ENCODE results near the gene LMNB1. TPM values are rescaled to one million over a fixed set of nuclear protein-coding genes. Genes with fewer than 3 reads are reported as not detected.
"Not testable (repeated sequence)": the region's sequence is repeated elsewhere in the genome, so short reads cannot be mapped to it uniquely, and the experiment has no call there.

LMNB1 gene, protein sequence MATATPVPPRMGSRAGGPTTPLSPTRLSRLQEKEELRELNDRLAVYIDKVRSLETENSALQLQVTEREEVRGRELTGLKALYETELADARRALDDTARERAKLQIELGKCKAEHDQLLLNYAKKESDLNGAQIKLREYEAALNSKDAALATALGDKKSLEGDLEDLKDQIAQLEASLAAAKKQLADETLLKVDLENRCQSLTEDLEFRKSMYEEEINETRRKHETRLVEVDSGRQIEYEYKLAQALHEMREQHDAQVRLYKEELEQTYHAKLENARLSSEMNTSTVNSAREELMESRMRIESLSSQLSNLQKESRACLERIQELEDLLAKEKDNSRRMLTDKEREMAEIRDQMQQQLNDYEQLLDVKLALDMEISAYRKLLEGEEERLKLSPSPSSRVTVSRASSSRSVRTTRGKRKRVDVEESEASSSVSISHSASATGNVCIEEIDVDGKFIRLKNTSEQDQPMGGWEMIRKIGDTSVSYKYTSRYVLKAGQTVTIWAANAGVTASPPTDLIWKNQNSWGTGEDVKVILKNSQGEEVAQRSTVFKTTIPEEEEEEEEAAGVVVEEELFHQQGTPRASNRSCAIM
- 223 and 225 TPM in 2 replicates for total RNA-seq

DNA sequence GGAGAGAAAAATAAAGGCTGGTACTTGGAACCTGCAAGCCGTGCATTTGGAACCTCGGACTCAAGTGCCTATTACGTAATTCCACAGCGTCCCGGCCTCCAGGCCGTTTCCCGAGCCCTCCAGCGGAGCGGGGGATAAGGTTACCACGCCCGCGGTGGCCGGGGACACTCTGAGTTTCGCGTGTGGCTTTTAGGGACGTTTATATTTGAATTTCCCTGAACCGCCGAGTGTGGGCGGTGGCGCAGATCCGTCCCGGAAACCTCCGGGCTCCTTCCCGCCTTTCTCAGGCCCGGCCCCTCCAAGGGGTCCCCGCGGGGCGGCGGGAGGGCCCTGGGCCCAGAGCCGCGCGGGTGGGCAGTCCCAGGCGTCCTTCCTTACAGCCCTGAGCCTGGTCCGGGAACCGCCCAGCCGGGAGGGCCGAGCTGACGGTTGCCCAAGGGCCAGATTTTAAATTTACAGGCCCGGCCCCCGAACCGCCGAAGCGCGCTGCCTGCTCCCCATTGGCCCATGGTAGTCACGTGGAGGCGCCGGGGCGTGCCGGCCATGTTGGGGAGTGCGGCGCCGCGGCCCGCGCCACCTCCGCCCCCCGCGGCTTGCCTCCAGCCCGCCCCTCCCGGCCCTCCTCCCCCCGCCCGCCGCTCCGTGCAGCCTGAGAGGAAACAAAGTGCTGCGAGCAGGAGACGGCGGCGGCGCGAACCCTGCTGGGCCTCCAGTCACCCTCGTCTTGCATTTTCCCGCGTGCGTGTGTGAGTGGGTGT lies at the start of gene LMNB1:
Gene LMNB1 (plus strand): TSS at position 638 of the 758 bp plus-strand sequence. CDS start 373 bp downstream, outside the sequence.
- H3K9me3 Mint-ChIP-seq: no peaks in the 10 kb centered on the region
- peak; percentile 99 for DNase-seq
- peak within 1 kb of the TSS; percentile 97 for H3K4me3 Mint-ChIP-seq
- H3K4me1 Mint-ChIP-seq: peaks cover 30% of the 10 kb centered on the region
- H3K27ac Mint-ChIP-seq: peak within 1 kb of the TSS; percentile 98
- peaks cover 23% of the 10 kb centered on the region for H3K36me3 Mint-ChIP-seq (ENCODE audit: low read depth)
- intact Hi-C loops (cut with micrococcal nuclease): loop anchor here (1.0 to 10.0 kb wide), 7 partner anchors 14 to 741 kb away; partner anchors contain the start of genes MARCHF3 and PRRC1
- no peaks in the 10 kb centered on the region for H3K27me3 Mint-ChIP-seq

DNA sequence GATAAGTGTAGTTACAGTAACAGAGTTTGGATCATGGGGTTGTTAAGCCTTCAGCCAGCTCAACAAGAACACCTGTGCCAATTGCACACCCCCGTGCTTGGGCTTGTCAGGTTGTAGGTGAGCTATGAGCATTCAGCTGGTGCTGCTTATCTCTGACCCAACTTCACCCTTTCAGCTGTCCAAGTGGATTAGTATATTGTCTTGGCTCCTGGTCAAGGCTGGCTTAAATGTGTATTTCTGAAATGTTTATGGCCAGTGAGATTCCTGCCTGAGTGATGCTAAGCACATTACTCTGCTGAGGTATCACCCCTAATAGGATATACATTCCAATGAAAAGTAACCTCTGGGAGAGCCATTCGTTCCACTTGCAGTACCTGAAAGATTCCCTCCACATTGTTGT lies 44.2 kb upstream of the LMNB1 start:
- Mint-ChIP-seq H3K9me3 (no peaks in the 10 kb centered on the region), H3K27me3 (peaks cover 1% of the 10 kb centered on the region), H3K4me1 (peaks cover 10% of the 10 kb centered on the region), H3K27ac (no peak overlapping the region), H3K4me3 (no peak overlapping the region), H3K36me3 (ENCODE audit: low read depth) (no peaks in the 10 kb centered on the region)
- no peak for DNase-seq
- intact Hi-C loops (cut with micrococcal nuclease): no loop called here

DNA sequence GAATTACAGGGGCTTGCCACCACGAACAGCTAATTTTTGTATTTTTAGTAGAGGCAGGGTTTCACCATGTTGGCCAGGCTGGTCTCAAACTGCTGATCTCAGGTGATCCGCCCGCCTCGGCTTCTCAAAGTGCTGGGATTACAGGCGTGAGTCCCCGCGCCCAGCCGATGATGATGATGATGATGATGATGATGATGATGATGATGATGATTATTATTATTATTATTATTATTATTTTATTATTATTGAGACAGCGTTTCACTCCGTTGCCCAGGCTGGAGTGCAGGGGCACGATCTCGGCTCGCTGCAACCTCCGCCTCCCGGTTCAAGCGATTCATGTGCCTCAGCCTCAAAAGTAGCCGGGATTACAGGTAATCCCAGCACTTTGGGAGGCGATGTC lies 42.4 kb upstream of the LMNB1 start:
- H3K27me3 Mint-ChIP-seq; H3K9me3 Mint-ChIP-seq; H3K27ac Mint-ChIP-seq; H3K4me1 Mint-ChIP-seq; H3K36me3 Mint-ChIP-seq (ENCODE audit: low read depth); DNase-seq; H3K4me3 Mint-ChIP-seq; intact Hi-C loops (cut with micrococcal nuclease): not testable (repeated sequence)

DNA sequence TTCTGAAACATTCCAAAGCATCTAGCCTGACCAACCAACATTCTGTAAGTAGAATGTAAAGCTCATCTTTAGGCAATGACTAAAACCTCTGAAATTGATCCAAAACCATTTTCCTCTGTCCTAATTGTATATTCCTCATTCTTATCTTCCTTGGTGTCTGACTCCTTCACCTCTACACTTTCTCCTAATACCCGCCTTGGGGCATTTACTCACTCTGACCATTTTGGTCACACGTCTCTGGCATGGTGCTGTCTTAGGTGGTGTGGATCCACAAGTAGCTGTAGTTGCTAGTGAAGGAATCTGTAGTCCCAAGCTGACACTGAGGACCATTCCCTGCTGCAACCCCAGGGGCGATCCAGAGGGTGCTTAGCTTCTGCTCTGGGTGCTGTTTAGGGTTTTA lies 40.8 kb upstream of the LMNB1 start:
- H3K27me3 Mint-ChIP-seq: peaks cover 3% of the 10 kb centered on the region
- no peaks in the 10 kb centered on the region for H3K36me3 Mint-ChIP-seq (ENCODE audit: low read depth)
- H3K4me3 Mint-ChIP-seq: no peak overlapping the region
- no peaks in the 10 kb centered on the region for H3K9me3 Mint-ChIP-seq
- H3K4me1 Mint-ChIP-seq: peaks cover 3% of the 10 kb centered on the region
- intact Hi-C loops (cut with micrococcal nuclease): no loop called here
- no peak for DNase-seq
- H3K27ac Mint-ChIP-seq: no peak overlapping the region

DNA sequence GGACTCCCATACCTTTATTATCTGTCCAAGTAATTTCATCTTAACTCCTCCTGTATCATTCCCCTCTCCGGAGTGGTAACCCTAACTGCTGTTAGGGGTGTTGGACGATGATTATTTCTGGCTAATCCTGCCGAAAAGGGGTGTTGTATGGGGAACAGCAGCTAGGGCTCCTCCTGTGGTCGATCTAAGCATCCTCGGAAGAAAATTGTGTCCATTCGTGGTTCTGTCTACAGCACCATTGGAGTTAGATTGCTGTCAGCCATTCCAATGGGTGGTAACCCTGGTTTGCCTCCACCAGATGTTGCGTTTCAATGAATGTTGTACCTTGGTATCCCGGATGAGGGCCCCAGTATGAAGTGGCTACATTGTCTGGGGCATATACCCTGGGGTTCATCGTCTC lies 35.6 kb upstream of the LMNB1 start:
- H3K27me3 Mint-ChIP-seq: peaks cover 3% of the 10 kb centered on the region
- H3K4me1 Mint-ChIP-seq: peaks cover 16% of the 10 kb centered on the region
- no peaks in the 10 kb centered on the region for H3K9me3 Mint-ChIP-seq
- no peaks in the 10 kb centered on the region for H3K36me3 Mint-ChIP-seq (ENCODE audit: low read depth)
- intact Hi-C loops (cut with micrococcal nuclease): no loop called here
- DNase-seq: no peak
- no peak overlapping the region for H3K4me3 Mint-ChIP-seq
- no peak overlapping the region for H3K27ac Mint-ChIP-seq

DNA sequence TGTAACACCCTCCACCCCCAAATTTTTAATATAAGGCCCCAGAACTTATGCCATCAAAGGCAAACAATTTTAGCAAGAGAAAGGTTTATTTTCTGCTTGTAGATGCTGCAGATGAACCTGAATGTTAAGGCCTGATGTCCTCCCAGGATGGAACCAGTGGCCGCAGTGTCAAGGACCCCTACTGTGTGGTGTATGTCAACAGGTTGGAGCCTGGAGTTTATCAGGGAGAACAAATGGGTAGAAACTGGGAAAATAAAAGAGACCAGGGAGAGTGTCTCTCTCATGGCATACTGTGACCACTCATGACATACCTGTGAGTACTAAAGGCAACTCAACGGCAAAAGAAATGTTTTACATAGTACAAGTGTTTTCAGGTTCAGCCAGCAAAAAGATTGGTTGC lies 34.5 kb upstream of the LMNB1 start:
- Mint-ChIP-seq H3K4me1 (peaks cover 24% of the 10 kb centered on the region), H3K27me3 (peaks cover 3% of the 10 kb centered on the region), H3K36me3 (ENCODE audit: low read depth) (no peaks in the 10 kb centered on the region)

DNA sequence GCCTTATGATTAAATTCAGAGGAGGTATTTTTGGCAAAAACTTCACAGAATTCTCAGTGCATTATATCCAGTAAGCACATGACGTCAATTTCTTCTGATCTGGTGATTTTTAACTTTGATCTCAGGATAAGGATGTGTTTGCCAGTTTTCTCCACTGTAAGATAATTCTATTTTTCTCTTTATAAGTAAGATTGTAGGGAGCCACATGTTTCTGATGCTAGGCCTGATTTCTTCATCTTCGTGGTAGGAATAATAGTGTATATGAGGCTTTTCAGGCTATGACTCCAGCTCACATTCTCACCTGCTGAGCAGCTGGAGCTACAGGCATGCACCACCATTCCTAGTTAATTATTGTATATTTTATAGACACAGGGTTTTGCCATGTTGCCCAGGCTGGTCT lies 32.1 kb upstream of the LMNB1 start:
- peaks cover 36% of the 10 kb centered on the region for H3K4me1 Mint-ChIP-seq
- intact Hi-C loops (cut with micrococcal nuclease): loop anchor here (5.0 kb wide), 1 partner anchor 62 kb away; no protein-coding TSS in a partner anchor
- no peak overlapping the region for H3K27ac Mint-ChIP-seq
- no peak overlapping the region for H3K4me3 Mint-ChIP-seq
- no peaks in the 10 kb centered on the region for H3K27me3 Mint-ChIP-seq
- H3K9me3 Mint-ChIP-seq: no peaks in the 10 kb centered on the region
- DNase-seq: no peak
- no peaks in the 10 kb centered on the region for H3K36me3 Mint-ChIP-seq (ENCODE audit: low read depth)

More for the DNA sequence above, 34.5 kb upstream of the LMNB1 start:
- Mint-ChIP-seq H3K4me3 (no peak overlapping the region), H3K27ac (no peak overlapping the region), H3K9me3 (no peaks in the 10 kb centered on the region)
- intact Hi-C loops (cut with micrococcal nuclease): no loop called here
- DNase-seq: no peak

DNA sequence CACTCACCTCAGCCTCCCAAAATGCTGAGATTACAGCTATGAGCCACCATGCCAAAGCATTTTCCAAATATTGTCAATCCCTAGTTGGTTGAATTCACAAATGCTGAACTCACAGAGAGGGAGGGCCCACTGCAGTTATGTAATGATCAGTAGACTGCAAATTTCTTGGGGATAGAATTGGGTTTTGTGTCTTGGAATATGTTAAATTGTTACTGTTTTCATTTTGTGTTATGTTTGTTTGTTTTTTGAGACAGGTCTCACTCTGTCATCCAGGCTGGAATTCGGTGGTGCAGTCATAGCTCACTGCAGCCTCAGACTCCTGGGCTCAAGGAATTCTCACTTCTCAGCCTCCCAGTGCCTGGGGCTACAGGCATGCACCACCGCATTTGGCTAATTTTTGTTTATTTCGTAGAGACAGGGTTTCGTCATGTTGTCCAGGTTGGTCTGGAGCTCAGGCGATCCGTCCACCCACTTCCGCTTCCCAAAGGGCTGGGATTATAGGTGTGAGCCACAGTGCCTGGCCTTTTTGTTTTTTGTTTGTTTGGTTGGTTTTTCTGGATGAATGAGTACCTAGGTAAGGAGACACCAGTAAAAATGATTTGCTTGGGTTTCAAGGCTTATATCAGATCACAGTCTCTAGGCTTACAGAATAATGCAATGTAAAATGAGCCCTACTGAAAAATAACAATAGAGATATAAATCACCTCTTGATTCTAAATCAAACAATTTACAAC lies 31.5 kb upstream of the LMNB1 start:
- Mint-ChIP-seq H3K36me3 (ENCODE audit: low read depth) (no peaks in the 10 kb centered on the region), H3K9me3 (no peaks in the 10 kb centered on the region), H3K27me3 (no peaks in the 10 kb centered on the region), H3K4me1 (peaks cover 37% of the 10 kb centered on the region), H3K27ac (no peak overlapping the region), H3K4me3 (no peak overlapping the region)
- DNase-seq: no peak
- intact Hi-C loops (cut with micrococcal nuclease): loop anchor here (5.0 kb wide), 1 partner anchor 62 kb away; no protein-coding TSS in a partner anchor

DNA sequence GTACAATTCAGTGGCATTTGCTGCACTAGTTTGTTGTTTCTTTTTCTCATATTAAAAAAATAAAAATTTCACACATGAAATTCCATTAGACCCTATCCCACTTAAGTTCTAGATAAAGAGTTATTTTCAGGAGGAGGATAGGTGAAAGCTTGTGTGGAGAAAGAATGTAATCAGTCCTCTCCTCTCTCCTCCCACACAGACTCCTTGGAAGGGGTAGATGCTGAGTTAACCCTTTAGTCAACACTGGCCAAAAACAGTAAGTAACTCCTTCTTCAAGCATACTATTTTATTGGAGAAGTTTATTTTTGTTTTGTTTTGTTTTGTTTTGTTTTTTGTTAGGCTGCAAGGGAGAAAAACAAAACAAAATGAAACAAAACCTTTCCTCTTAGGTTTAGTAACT lies 30.6 kb upstream of the LMNB1 start:
- no peaks in the 10 kb centered on the region for H3K27me3 Mint-ChIP-seq
- no peaks in the 10 kb centered on the region for H3K36me3 Mint-ChIP-seq (ENCODE audit: low read depth)
- no peak overlapping the region for H3K27ac Mint-ChIP-seq
- intact Hi-C loops (cut with micrococcal nuclease): loop anchor here (5.0 kb wide), 1 partner anchor 61 kb away; no protein-coding TSS in a partner anchor
- H3K9me3 Mint-ChIP-seq: no peaks in the 10 kb centered on the region
- H3K4me3 Mint-ChIP-seq: no peak overlapping the region
- no peak for DNase-seq
- H3K4me1 Mint-ChIP-seq: peaks cover 37% of the 10 kb centered on the region

DNA sequence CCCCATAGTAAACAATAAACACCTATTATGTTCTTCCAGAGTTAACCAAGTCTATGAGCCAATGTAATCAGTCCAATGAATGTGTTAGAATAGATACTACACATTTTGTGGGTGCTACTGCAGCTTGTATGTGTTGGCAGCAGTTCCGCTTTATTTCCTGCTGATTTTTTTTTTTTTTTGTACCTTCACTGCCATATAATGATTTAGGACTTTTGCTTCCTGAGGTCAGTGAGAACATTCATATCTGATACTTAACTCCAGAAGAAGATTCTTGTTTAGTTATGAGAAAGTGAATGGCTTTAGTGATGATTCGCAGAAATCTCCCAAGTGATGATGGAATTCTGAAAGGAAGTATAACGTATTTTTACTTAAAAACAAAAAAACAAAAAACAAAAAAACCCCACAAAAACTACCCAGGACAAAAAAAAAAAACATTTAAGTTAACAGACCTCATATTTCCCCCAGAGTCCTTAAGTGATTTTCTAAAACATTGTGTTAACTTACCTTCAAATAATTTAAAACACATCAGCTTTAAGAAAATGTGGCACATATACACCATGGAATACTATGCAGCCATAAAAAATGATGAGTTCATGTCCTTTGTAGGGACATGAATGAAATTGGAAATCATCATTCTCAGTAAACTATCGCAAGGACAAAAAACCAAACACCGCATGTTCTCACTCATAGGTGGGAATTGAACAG lies 24.7 kb upstream of the LMNB1 start:
- DNase-seq: no peak
- Mint-ChIP-seq H3K36me3 (ENCODE audit: low read depth) (no peaks in the 10 kb centered on the region), H3K4me3 (no peak overlapping the region), H3K4me1 (peaks cover 20% of the 10 kb centered on the region), H3K27ac (no peak overlapping the region), H3K27me3 (no peaks in the 10 kb centered on the region), H3K9me3 (no peaks in the 10 kb centered on the region)
- intact Hi-C loops (cut with micrococcal nuclease): no loop called here

DNA sequence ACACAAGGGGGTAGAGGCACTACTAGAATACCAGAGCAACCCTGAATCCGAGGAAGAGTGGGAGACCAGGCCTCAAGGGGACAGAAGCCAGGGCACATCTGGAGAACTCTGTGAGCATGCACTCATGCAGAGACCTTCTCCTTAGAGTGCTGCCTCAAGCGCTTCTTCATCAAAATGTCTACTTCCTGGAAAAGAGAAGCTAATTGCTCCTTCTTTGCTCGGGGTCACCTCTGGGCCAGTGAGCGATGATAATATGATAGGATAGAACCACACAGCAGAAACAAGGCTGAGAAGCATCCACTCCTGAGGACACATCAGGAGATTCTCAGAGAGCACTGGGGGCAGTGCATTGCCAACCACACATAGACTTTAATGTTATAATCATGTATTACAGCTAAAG lies 23.7 kb upstream of the LMNB1 start:
- Mint-ChIP-seq H3K4me1 (peaks cover 15% of the 10 kb centered on the region), H3K27ac (no peak overlapping the region), H3K9me3 (no peaks in the 10 kb centered on the region), H3K27me3 (no peaks in the 10 kb centered on the region), H3K36me3 (ENCODE audit: low read depth) (no peaks in the 10 kb centered on the region), H3K4me3 (no peak overlapping the region)
- no peak for DNase-seq
- intact Hi-C loops (cut with micrococcal nuclease): no loop called here

DNA sequence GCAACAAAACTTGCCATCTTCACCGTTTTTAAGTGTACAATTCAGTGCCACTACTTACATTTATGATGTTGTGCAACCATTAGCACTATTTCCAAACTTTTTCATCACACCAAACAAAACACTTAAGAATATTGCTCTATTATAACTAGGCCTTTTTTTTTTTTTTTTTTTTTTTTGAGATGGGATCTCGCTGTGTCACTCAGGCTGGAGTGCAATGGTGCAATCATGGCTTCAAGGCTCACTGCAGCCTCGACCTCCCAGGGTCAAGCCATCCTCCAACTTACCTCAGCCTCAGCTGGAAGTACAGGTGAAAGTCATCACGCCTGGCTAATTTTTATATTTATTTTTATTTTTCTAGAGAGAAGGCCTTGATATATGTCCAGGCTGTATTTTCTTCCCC lies 22.3 kb upstream of the LMNB1 start:
- no peak for DNase-seq
- no peaks in the 10 kb centered on the region for H3K9me3 Mint-ChIP-seq
- H3K36me3 Mint-ChIP-seq (ENCODE audit: low read depth): no peaks in the 10 kb centered on the region
- intact Hi-C loops (cut with micrococcal nuclease): no loop called here
- H3K4me3 Mint-ChIP-seq: no peak overlapping the region
- H3K27ac Mint-ChIP-seq: no peak overlapping the region
- no peaks in the 10 kb centered on the region for H3K27me3 Mint-ChIP-seq
- peaks cover 23% of the 10 kb centered on the region for H3K4me1 Mint-ChIP-seq

DNA sequence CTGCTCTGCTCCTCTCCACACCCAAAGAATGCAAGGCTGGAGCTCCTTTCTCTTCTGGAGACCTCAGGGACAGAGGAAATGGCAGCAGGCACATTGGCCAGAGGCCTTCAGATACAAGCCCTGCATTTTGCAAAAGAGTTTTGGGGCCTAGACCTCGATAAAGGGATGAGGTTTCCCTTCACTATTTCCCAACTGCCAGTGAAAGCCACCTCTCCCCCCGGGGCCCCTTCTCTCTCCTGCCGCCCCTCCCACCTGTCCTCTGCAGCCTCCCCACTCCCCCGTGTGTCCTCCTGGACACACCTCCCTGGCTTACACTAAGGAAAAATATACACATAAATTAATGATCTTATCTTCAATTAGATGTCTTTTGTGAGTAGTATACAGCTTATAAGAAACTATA lies 21.3 kb upstream of the LMNB1 start:
- intact Hi-C loops (cut with micrococcal nuclease): no loop called here
- Mint-ChIP-seq H3K4me1 (peaks cover 29% of the 10 kb centered on the region), H3K27ac (no peak overlapping the region)

More for the DNA sequence above, 21.3 kb upstream of the LMNB1 start:
- Mint-ChIP-seq H3K9me3 (no peaks in the 10 kb centered on the region), H3K27me3 (no peaks in the 10 kb centered on the region), H3K4me3 (no peak overlapping the region), H3K36me3 (ENCODE audit: low read depth) (no peaks in the 10 kb centered on the region)
- DNase-seq: no peak

Data from activated CD4-positive, alpha-beta T cell treated with anti-CD3 and anti-CD28 coated beads, Interleukin-2, amount 10 ng/mL, durations not matched to agents 24 days and 14 days (primary cell).